ENCODE results near the gene WBP1. TPM values are rescaled to one million over a fixed set of nuclear protein-coding genes. Genes with fewer than 3 reads are reported as not detected.
"Not testable (repeated sequence)": the region's sequence is repeated elsewhere in the genome, so short reads cannot be mapped to it uniquely, and the experiment has no call there.

The WBP1 gene
- polyA plus RNA-seq, 5 donors, result 95.7 to 134 (median 113) TPM

DNA sequence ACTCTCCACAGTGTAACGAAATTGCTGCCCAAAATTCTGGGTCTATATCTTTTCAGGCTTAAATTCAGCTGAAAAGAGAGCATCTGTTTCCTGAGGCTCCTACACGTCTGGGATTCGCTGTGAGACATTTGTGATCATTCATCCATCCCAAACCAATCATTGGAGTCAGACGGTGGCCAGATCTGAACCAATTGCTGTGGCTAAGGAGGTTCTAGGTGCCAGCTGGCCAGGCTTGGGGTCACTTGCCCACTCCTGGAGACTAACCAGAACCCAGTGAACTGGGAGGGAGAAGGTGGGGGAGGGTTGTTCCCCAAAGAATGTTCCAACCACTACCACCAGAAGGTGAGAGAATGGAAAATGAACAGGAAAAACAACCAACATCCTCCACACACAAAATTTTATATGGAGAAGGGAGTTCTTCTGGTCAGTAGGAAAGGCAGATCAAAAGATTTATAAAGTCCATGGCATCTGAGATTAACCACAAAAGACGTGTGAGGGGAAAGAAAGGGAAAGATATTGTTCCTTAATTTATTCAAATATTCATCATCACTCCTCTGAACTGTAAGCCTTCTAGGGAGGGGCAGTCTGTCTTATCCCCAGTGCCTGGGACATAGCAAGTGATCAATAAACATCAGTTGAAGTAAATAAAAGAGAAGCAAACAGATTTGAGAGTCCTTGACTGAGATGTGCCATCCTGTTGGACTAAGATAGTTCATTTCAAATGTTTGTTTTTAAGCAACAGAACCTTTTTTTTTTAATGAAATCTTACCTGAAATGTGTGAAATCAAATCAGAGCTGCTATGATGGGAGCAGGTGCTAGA lies 13.5 kb upstream of the WBP1 start:
- no peak for DNase-seq

DNA sequence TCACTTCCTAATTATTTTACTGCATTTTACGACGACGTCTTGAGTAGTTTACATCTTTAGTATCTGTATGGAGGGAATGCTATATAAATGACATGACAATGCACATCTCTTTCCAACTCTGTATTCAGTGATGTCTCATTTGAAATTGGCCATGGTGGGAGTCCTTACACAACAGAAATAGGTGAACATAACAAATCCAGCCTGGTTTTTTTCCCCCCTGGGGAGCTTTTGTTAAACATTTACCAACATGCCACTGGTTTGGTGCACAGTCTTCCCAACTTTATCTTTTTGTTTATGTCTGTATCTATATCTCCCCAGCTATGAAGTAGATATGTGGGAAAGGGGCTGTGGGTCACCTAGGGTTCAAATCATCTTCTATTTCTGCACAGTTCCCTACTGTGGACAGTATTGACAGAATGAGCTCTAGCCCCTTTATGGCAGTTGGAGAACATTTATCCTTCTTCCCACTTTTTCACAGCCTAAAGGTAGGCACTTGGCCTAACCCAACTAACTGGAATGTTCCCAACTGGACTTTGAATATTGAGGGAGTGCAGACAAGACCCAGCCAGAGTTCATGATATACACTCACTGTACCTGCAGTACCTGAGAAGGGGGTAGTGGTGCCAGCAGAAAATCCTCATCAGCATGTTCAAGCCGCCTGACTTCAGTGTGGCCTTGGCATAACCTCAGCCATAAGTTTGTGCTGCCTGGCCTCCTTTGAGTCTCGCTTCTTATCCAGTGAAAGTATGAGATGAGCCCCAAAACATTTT lies 10.8 kb upstream of the WBP1 start:
- no peak for DNase-seq

DNA sequence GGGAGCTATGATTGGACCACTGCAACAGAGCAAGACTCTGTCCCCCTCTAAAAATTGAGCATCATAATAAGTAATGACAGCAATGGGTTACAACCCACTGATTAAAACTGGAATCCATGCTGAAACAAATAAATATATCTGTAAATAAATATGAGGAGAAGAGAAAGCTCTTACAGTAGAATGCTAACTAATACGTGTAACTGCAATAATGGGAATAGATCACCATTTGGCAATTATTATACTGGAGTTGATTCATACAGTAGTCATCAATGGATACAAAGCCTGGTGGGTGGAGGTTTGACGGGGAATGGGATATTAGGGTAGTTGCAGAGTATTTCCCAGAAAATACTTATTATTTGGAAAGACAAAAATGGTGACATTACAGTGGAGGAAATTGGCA lies 9.5 kb upstream of the WBP1 start:
- no peak for DNase-seq

DNA sequence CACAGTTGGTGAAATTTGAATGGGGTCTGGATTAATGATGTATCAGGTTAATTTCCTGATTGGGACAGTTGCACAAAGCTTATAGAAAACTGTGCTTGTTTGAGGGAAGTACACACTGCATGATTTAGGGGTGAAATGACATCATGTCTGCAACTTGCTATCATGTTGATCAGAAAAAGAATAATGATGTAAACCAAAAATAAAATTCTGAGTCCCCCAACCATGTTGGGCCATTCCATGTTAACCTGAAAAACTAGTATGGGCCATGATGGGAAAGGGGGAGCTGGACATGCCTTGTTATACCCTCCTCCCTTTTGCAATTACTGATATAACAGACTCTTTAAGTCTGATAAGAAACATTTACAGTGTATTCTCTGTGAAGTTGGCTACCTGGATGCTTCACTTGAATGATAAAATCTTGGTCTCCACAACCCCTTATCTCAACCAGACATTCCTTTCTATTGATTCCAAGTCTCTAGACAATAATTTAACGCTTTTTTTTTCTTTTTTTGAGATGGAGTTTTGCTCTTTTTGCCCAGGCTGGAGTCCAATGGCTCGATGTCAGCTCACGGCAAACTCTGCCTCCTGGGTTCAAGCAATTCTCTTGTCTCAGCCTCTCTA lies 7.6 kb upstream of the WBP1 start:
- no peak for DNase-seq

DNA sequence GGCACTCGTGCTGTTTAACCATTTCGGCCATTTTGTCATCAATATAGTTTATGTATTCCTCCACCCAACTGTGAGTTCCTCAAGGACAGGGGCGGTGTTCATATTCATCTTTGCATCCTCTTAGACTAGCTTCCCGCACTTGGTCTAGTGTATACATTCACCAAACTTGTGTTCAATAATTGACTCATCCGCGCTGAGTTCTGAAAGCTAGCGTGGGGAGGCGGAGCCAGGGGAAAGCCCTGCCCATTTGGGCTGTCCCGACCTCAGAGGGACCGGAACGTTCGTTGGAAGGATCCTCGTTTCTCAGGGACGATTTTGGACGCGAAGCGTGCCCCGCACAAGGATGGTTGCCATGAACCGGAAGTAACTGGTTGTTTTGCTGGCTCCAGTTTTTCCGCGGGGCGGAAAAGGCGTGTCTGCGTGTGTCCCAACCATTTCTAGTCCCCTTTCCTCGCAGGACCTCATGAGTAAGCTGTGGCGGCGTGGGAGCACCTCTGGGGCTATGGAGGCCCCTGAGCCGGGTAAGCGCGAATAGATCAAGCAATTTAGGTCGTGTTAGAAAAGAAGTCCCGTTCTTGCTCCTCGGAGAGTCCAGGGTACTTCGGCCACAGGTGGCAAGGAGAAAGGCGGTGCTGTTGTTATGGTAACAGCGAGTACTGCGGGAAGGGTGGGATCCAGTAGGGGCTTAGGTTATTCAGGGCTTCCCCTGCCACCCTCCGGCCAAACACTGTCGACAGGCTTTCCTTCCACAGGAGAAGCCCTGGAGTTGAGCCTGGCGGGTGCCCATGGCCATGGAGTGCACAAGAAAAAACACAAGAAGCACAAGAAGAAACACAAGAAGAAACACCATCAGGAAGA lies 3.4 kb upstream of the WBP1 start, which contains the start of gene INO80B:
TSS of gene INO80B (plus strand) at position 434 of the 858 bp plus-strand sequence. CDS start at position 464, 30 bp downstream.
- DNase-seq, result peak; percentile 96 to 98

DNA sequence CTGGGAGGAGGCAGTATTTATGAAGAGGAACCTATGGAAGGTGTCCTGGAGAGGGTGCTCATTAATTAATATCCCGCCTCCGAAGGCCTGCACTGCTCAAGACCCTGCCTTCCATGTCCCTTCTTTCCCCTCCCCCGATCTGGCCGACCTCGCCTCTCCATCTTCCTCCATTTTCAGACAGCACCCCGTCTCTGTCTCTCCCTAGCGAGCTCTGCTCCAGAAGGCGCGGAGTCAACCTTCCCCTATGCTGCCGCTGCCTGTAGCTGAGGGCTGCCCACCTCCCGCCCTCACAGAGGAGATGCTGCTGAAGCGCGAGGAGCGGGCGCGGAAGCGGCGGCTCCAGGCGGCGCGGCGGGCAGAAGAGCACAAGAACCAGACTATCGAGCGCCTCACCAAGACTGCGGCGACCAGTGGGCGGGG lies 1.1 kb upstream of the WBP1 start:
- DNase-seq, result peak in 1 of 2 donors; percentile 29

DNA sequence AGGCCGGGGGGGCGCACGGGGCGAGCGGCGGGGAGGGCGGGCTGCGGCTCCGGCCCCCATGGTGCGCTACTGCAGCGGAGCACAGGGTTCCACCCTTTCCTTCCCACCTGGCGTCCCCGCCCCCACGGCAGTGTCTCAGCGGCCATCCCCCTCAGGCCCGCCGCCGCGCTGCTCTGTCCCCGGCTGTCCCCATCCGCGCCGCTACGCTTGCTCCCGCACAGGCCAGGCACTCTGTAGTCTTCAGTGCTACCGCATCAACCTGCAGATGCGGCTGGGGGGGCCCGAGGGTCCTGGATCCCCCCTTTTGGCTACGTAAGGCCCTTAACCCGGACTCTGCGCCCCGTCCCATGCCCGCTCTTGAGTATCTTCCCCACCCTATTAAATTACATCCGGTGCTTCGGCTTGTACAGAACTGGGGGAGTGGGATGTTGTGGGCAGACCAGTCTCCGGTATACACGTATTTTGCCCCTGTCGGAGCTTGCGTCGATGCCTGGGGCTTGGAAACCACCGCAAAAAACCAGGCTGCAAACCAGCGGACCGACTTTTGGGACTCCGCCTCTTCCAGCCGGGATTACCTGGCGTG lies 598 bp upstream of the WBP1 start:
- no peak for DNase-seq

DNA sequence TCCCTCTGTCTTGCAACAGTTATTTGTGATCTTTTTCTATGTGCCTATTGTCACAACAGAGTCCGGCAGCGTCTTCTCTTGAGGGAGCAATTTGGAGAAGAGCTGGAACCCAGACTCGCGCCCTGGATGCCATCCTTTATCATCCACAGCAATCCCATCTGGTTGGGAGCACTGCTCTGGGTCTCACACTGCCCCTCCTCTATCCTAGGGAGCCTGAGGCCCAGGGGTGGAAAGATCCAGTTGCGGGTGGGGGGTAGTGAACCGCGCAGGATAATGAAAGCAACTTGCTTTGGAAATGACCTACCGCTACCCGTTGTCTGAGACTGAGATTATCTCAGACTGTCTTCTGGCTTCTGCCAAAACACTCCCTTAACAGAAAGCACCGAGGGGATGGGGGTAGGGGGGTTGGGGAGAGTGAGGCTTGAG lies 713 bp downstream of the WBP1 start:
- no peak for DNase-seq

DNA sequence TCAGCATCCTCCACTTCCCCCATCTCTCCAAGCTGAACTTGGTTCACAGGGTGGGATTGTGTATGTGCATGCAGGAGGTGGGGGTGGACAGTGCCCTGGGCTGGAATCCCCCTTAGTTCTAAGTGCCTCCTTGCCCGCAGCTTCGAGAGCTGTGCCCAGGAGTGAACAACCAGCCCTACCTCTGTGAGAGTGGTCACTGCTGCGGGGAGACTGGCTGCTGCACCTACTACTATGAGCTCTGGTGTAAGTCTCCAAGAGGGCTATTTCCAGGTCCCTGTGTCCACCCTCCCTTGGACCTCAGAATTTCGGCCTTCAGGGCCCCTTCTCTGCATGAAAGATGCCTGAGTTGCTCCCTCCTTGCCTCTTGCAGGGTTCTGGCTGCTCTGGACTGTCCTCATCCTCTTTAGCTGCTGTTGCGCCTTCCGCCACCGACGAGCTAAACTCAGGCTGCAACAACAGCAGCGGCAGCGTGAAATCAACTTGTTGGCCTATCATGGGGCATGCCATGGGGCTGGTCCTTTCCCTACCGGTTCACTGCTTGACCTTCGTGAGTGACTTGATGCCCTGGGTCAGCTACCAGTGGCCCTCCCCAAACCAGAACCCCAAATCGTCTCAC lies 1.4 kb downstream of the WBP1 start:
- not testable (repeated sequence) for DNase-seq

DNA sequence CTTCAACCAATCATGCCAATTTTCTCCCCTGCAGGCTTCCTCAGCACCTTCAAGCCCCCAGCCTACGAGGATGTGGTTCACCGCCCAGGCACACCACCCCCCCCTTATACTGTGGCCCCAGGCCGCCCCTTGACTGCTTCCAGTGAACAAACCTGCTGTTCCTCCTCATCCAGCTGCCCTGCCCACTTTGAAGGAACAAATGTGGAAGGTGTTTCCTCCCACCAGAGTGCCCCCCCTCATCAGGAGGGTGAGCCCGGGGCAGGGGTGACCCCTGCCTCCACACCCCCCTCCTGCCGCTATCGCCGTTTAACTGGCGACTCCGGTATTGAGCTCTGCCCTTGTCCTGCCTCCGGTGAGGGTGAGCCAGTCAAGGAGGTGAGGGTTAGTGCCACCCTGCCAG lies 1.9 kb downstream of the WBP1 start:
- DNase-seq, result not testable (repeated sequence)

DNA sequence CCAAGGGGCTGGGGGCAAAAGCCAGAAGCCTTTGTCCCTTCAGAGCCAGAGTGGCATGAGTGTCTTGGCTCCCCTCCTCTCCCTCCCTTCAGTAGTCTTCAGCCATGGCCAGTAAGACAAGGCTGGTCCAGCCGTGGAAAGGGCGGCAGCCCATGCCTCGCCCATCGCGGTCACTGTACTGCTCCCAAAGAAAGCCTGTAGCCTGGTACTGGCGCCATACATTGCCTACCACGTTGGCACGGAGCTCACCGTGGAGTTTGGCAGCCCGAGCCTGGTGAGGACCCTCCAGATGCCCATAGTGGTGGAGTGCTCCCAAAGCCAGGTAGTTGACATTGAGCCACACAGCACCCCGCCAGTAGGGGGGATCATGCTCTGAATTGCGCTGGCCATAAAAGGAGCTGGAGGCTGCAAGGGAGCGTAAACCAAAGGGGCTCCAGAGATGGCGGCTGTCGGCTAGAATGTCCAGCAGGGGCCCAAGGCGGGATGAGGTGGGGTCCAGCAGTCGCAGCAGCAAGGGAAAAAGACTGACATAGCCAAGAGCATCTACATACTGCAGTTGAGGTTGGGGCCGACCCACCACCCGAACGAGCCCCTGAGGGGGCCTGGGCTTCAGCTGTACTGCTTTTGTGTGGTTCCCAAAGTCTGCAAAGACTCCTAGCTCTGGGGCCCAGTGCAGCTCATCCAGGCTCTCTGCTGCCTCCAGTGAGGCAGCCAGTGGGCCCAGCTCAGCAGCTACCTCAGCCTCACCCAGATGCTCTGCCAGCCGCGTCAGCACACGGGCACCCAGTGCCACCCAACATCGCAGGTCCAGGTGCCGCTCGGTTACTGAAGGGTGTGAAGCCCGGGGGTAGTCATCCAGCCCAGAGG lies 3.2 kb downstream of the WBP1 start:
- DNase-seq, result no peak

DNA sequence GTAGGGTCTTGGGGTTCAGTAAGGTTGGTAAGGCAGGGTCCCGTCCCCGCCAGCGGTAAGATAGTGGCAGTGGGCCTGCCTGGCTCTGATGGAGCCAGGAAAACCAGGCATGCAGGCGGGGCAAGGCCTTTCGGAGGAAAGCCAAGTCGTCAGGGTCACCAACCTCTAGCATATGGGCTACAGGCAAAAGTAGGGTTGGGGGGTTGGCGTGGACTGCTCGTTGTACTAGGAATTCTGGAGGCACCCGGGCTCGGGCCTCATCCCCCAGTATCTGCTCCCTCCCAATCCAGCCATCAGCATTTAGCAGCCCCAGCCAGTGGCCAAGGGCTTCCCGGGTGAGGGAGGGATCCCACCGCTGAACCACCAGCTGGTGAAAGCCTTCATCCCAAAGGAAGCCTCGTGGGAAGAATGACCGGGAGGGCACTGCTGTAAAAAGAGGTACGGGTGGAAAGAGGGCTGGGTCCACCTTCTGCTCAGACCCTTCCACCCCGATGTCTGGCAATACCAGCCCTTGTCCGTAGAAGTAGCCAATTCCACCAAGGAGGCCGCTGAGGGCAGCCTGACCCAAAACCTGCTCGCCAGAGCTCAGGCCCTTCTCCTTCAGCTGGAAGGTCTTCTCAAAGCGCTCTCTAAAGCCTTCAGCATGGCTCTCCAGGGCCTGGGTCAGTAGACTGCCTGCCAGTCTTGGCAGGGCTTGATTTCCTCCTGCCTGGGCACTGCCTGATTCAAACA lies 4.0 kb downstream of the WBP1 start:
- no peak for DNase-seq

DNA sequence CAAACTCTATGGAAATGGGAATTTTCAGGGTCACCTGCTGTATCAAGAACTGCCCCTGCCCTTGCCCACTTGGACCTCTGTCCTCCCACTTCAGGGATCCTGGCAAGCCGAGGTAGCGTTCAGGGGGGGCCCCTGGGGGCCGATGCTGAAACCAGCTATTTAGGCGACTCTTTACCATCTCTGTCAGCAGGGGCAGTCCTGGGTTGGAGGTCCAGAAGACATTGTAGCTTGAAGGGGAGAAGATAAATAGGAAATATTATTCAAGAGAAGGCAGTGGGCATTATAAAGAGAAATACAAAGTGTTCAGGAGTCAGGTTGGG lies 4.5 kb downstream of the WBP1 start:
- DNase-seq, result no peak

DNA sequence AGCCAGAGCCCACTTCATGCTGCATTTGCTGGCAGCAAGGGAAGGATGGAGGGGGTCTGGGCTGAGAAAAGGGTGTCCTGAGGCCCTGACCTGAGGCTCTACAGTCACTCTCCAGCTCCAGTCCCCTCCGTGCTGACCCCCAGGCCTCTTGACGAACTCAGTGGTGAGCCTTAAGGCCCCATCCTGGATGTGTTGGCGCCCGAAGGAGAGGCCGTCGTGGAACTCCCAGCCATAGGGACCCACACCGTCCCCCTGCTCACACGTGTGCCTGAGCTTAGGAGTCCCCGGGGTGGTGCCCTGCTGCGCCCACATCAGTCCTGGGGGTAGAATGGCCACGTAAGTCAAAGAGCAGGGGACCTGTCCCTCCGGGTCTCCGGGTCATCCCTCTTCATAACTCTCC lies 6.2 kb downstream of the WBP1 start:
- no peak for DNase-seq

DNA sequence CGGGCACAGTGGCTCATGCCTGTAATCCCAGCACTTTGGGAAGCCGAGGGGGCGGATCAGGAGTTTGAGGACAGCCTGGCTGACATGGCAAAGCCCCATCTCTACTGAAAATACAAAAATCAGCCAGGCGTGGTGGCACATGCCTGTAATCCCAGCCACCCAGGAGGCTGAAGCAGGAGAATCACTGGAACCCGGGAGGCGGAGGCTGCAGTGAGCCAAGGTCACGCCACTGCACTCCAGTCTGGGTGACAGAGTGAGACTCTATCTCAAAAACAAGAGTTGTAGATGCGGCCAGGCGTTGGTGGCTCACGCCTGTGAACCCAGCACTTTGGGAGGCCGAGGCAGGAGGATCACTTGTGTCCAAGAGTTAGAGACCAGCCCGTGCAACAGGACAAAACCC lies 12.5 kb downstream of the WBP1 start:
- not testable (repeated sequence) for DNase-seq

DNA sequence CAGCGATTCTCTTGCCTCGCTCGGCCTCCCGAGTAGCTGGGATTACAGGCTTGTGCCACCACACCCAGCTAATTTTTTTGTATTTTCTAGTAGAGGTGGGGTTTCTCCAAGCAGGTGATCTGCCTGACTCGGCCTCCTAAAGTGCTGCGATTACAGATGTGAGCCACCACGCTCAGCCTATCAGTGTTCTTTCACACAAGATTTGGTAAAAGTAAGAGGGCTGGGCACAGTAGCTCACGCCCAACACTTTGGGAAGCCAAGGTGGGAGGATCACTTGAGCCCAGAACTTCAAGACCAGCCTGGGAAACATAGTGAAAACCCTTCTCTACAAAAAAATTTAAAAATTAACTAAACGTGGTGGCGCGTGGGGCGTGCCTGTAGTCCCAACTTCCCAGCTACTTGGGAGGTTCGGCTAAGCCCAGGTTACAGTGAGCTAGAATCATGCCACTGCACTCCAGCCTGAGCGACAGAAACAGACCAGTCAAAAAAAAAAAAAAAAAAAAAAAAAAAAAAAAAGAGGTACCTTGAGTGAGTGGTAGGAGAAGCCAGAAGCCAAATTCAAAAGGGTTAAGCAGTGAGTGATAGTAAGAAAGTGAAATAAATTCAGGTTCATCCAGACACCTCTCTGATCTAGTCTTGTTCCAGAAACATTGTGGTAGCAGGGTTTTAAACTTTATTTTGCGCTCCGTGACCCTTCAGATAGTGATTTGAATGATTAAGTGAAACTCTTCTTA lies 13.3 kb downstream of the WBP1 start:
- DNase-seq, result no peak

DNA sequence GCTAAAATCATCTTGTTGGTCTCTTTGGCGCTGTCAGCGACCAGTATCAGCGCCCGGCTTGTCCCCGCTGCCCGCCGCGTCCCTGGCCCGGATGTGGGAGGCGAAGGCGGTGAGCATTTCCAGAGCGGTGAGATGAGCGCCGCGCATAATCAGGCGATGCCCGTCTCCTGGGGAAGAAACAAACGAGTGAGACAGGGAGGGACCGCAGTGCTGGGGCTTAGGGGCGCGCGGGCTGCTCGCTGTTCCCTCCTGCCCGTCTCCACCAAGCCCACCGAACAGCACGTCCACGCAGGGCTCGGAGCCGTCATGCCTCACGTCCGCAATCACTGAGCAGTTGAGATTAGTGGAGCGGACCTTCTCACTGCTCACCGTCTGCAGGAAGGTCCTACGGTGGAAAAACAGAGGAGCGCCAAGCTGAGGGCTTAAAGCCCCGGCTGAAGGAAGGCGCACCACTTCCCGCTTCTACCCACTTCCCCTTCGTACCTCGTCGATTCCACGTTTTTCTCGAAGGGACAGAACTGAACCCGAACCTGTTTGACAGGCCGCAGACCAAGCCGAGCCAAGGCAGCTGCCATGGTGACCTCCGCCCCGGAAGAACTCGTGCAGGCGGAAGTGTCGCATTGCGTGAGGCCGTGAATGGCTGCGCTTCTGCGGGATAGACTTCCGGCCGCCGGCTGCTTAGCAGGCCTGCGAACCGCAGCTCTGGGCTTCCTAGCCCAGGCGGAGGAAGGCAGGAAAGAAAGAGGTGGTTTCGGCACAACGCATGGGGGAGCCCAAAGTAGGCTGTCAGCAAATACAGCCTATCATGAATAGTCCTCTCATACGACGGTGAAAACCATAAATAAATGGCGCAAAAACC lies 14.1 kb downstream of the WBP1 start, which contains the start of gene MRPL53:
TSS of gene MRPL53 (minus strand) at position 595 of the 859 bp plus-strand sequence. CDS start at position 575, 20 bp downstream.
- DNase-seq, result peak; percentile 93 to 94
